ENCODE measurements around the gene NUP62. TPM values are rescaled to one million over a fixed set of nuclear protein-coding genes. Genes with fewer than 3 reads are reported as not detected.

NUP62 gene
- total RNA-seq, 5 donors from 2014 or later (not counting 1 experiment from before 2014, with no cell fraction given) = 36.2 to 67.5 (median 59.5) TPM

DNA sequence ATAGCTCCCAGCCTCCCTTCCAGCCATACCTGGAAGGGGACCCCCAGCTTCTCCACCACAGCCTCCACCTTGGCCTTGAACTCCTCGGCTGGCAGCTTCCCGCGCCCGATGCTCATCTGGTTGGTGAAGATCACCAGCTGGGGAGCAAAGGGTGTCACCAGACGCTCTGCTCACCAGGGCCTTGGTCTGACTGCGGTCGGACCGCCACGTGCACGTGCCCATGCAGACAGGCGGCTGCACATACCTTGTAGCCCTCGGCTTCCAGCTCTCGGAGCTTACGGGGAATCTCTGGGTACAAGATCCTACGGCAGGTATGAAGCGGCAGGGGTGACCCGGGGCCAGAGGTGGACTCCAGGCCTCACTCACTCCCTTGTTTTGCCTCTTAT, 65.4 kb downstream of the NUP62 start:
- Histone ChIP-seq H3K27ac (ENCODE audit: low read length) (no peak overlapping the region), H3K4me3 (ENCODE audit: control insufficient read depth in 1 of 2, extremely low read depth in 1 of 2, low read length in 1 of 2) (no peak overlapping the region), H3K27me3 (replicated peaks in 1 of 2; ENCODE audit: control insufficient read depth in 2 of 2, extremely low read depth in 1 of 2, insufficient read depth in 2 of 2, low read length in 1 of 2) (no peaks in the 10 kb centered on the region), H3K4me1 (ENCODE audit: control insufficient read depth in 1 of 2, extremely low read depth in 1 of 2, insufficient read depth in 2 of 2, low read length in 2 of 2) (peaks cover 11 to 48% of the 10 kb centered on the region in 2 experiments), H3K36me3 (ENCODE audit: control insufficient read depth in 2 of 2, extremely low read depth in 1 of 2, insufficient read depth in 1 of 2, low read length in 1 of 2) (peaks cover 11 to 52% of the 10 kb centered on the region in 2 donors), H3K9me3 (no peaks in the 10 kb centered on the region)
- 98% methylated on average over 15 of the region's 17 CpGs for WGBS (ENCODE audit: insufficient coverage)
- Mint-ChIP-seq H3K4me1 (peaks cover 30 to 48% (median 48%) of the 10 kb centered on the region in 3 donors), H3K9me3 (no peaks in the 10 kb centered on the region), H3K4me3 (peak overlapping the region in 1 of 3 donors; percentile 37), H3K36me3 (peaks cover 26% of the 10 kb centered on the region), H3K27ac (no peak overlapping the region), H3K27me3 (no peaks in the 10 kb centered on the region)
- CTCF ChIA-PET = interaction anchor here in 1 of 2 donors (0.7 kb wide), 1 partner anchor 147 kb away, joined by 3 read pairs; no protein-coding TSS in a partner anchor
- no peak for DNase-seq
- ATAC-seq (replicated peaks in 1 of 4) = no peak
- POLR2A ChIA-PET = no interaction called here

DNA sequence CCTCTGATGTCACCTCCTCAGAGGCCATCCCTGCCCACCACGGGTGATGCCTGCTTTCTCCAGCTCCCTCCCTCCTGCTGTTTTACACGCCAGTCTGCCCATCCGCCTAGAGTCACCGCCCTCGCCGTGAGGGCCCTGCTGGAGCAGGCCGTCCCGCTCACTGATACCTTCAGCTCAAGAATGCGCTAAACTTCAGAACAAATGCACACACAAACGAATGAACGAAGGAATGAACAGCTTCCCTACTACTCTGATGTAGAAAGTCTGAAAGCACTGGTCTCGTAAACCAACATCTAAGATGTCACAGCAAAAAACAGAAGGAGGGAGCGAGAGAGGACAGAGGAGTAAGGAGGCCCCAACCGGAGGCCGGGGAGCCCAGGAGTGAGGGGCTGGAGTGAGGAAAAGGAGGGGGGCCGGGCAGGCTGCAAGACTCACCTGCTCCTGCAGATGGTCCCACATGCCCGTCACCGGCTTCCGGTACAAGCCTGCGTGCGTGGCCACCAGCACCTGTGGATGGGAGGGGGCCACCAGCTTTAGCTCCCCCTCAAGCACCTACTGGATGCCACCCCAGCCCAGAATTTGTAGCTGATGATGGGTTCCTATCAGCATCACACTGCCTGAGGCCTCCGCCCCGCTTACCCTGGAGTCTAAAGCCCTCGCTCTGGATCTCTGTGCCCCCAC, 65.9 kb downstream of the NUP62 start:
- CTCF ChIA-PET = interaction anchor here in 1 of 2 donors (0.6 to 0.7 kb wide), 2 partner anchors 83 to 146 kb away, joined by 3 to 4 read pairs; no protein-coding TSS in a partner anchor
- Histone ChIP-seq H3K27me3 (replicated peaks in 1 of 2; ENCODE audit: control insufficient read depth in 2 of 2, extremely low read depth in 1 of 2, insufficient read depth in 2 of 2, low read length in 1 of 2) (no peaks in the 10 kb centered on the region), H3K4me1 (ENCODE audit: control insufficient read depth in 1 of 2, extremely low read depth in 1 of 2, insufficient read depth in 2 of 2, low read length in 2 of 2) (peaks cover 10 to 42% of the 10 kb centered on the region in 2 experiments), H3K27ac (ENCODE audit: low read length) (no peak overlapping the region), H3K4me3 (ENCODE audit: control insufficient read depth in 1 of 2, extremely low read depth in 1 of 2, low read length in 1 of 2) (no peak overlapping the region), H3K36me3 (ENCODE audit: control insufficient read depth in 2 of 2, extremely low read depth in 1 of 2, insufficient read depth in 1 of 2, low read length in 1 of 2) (peaks cover 11 to 56% of the 10 kb centered on the region in 2 donors), H3K9me3 (no peaks in the 10 kb centered on the region)
- Mint-ChIP-seq H3K4me3 (no peak overlapping the region), H3K9me3 (no peaks in the 10 kb centered on the region), H3K36me3 (peaks cover 28% of the 10 kb centered on the region), H3K27ac (peak overlapping the region in 1 of 2 donors; percentile 6), H3K4me1 (peaks cover 30 to 43% (median 43%) of the 10 kb centered on the region in 3 donors), H3K27me3 (no peaks in the 10 kb centered on the region)
- DNase-seq (no peak), ATAC-seq (replicated peaks in 1 of 4) (no peak)
- POLR2A ChIA-PET = no interaction called here
- WGBS (ENCODE audit: insufficient coverage) = 94% methylated on average over 13 of the region's 24 CpGs

DNA sequence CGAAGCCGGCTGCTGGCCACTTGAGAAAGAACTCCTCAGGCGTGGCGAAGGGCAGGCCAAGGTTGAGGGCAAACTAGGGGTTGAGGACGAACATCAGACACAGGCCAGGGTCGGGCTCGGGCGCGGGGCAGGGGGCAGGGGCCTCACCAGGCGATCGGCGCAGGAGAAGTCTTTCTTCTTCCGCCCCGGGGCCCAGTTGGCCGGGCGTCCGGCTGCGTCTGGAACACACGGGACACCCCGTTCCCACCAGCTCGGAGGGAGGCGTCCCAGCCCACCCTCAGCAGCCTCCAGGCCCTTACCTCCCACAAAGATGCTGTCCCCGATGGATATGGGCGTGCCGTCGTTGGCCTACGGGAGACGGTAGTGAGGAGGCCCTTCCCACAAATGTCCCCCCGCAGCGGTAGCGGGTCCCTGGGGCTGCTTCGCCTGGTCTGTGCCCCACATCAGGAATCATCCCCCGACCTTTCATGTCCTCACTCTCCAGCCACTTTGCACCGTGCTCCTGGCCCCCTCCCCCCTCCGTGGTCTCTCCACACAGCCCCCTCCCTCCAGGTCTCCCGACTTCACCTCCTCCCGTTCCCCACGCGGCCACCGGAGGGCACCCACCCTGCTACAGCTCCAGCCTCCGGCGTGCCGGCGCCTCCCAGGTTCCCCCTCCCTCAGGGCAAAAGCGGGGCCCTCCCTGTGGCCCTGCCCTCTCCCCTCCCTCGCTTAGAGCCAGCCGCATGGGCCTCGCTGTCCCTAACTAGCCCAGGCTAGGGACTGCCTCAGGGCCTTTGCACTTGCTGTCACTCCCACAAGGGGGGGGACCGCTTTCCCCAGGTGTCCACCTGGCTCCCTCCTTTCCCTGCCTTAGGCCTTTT, 66.7 kb downstream of the NUP62 start:
- Mint-ChIP-seq H3K9me3 (no peaks in the 10 kb centered on the region), H3K27ac (no peak overlapping the region), H3K4me1 (peaks cover 24 to 36% (median 35%) of the 10 kb centered on the region in 3 donors), H3K4me3 (no peak overlapping the region), H3K36me3 (peaks cover 28% of the 10 kb centered on the region), H3K27me3 (no peaks in the 10 kb centered on the region)
- 93% methylated on average over 30 of the region's 49 CpGs for WGBS (ENCODE audit: insufficient coverage)
- Histone ChIP-seq H3K4me1 (ENCODE audit: control insufficient read depth in 1 of 2, extremely low read depth in 1 of 2, insufficient read depth in 2 of 2, low read length in 2 of 2) (peaks cover 8 to 35% of the 10 kb centered on the region in 2 experiments), H3K9me3 (no peaks in the 10 kb centered on the region), H3K4me3 (ENCODE audit: control insufficient read depth in 1 of 2, extremely low read depth in 1 of 2, low read length in 1 of 2) (no peak overlapping the region), H3K36me3 (ENCODE audit: control insufficient read depth in 2 of 2, extremely low read depth in 1 of 2, insufficient read depth in 1 of 2, low read length in 1 of 2) (peaks cover 15 to 60% of the 10 kb centered on the region in 2 donors), H3K27me3 (replicated peaks in 1 of 2; ENCODE audit: control insufficient read depth in 2 of 2, extremely low read depth in 1 of 2, insufficient read depth in 2 of 2, low read length in 1 of 2) (no peaks in the 10 kb centered on the region), H3K27ac (ENCODE audit: low read length) (no peak overlapping the region)
- ChIA-PET CTCF (interaction anchor here (0.6 kb wide), 2 partner anchors 84 to 293 kb away, joined by 4 to 5 read pairs; no protein-coding TSS in a partner anchor), POLR2A (no interaction called here)
- DNase-seq (peak in 1 of 35 experiments; percentile 26), ATAC-seq (replicated peaks in 1 of 4) (no peak)

DNA sequence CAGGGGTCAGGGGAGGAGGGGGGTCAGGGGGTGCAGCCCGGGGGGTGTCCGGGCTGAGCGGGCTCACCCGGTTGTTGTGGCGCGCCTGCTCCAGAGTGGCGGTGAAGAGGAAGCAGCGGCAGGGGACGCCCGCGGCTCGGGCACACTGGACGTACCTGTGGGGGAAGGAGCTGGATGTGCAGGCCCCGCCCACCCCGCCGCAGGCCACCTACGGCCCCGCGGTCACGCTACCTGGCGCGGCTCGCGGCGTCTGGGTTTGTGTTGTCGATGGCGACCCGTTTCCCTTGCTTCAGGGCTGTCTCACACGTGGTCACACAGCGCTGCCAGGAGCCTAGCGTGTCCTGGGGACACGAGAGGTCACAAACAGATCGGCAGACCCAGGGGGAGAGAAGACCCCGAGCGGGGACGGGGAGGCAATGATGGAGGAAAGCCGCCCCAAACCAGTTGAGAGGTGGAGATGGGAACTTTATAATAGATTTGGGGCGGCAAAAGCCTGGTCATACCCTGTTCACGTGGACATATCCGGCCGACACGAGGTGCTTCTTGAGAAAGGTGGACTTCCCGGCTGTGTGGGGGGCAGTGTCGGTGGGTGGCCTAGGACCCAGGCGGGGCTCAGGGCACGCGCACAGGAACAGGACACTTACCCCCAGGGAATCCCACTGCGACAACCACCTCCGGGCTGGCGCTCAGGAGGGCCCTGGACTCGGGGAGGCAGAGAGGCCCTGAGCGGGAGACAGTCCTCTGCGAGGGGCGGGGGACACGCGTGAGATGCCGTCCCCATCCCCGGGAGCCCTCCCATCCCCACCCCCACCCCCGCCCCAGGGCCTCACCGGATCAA, 67.5 kb downstream of the NUP62 start:
- Mint-ChIP-seq H3K4me3 (no peak overlapping the region), H3K9me3 (no peaks in the 10 kb centered on the region), H3K27me3 (no peaks in the 10 kb centered on the region), H3K4me1 (peaks cover 18 to 30% (median 30%) of the 10 kb centered on the region in 3 donors), H3K27ac (no peak overlapping the region), H3K36me3 (peaks cover 28% of the 10 kb centered on the region)
- CTCF ChIA-PET = interaction anchor here in 1 of 2 donors (0.6 kb wide), 1 partner anchor 292 kb away, joined by 5 read pairs; no protein-coding TSS in a partner anchor
- H3K4me1 ChIP-seq (ENCODE audit: control insufficient read depth in 1 of 2, extremely low read depth in 1 of 2, insufficient read depth in 2 of 2, low read length in 2 of 2) = peaks cover 7 to 28% of the 10 kb centered on the region in 2 experiments
- no peak for DNase-seq
- no peaks in the 10 kb centered on the region for H3K9me3 ChIP-seq
- no peak overlapping the region for H3K27ac ChIP-seq (ENCODE audit: low read length)
- no peaks in the 10 kb centered on the region for H3K27me3 ChIP-seq (replicated peaks in 1 of 2; ENCODE audit: control insufficient read depth in 2 of 2, extremely low read depth in 1 of 2, insufficient read depth in 2 of 2, low read length in 1 of 2)
- peaks cover 23 to 65% of the 10 kb centered on the region in 2 donors for H3K36me3 ChIP-seq (ENCODE audit: control insufficient read depth in 2 of 2, extremely low read depth in 1 of 2, insufficient read depth in 1 of 2, low read length in 1 of 2)
- no peak for ATAC-seq (replicated peaks in 1 of 4)
- no peak overlapping the region for H3K4me3 ChIP-seq (ENCODE audit: control insufficient read depth in 1 of 2, extremely low read depth in 1 of 2, low read length in 1 of 2)
- POLR2A ChIA-PET = no interaction called here
- 91% methylated on average over 42 of the region's 60 CpGs for WGBS (ENCODE audit: insufficient coverage)

DNA sequence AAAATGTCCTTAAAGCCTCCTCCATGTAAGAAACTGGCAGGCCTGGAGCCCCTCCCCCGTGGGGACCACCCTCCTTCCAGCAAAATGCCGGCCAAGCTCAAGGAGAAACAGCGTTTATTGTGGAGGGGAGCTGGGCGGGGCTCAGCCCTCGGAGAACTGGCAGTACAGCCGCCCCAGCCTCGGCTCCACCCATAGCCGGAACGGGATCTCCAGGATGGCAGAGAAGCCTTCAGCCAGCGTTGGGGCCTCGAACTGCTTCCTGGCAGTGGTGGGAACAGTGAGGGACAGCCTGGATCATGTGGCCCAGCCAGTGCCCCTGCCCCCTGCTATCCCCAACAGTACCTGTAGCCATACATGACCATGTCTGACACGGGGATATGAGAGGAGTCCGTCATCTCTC, 68.2 kb downstream of the NUP62 start:
- H3K4me1 ChIP-seq (ENCODE audit: control insufficient read depth in 1 of 2, extremely low read depth in 1 of 2, insufficient read depth in 2 of 2, low read length in 2 of 2) = peaks cover under 1 to 21% of the 10 kb centered on the region in 2 experiments
- H3K9me3 ChIP-seq = no peaks in the 10 kb centered on the region
- no peak overlapping the region for H3K4me3 ChIP-seq (ENCODE audit: control insufficient read depth in 1 of 2, extremely low read depth in 1 of 2, low read length in 1 of 2)
- ChIA-PET CTCF (no interaction called here), POLR2A (no interaction called here)
- Mint-ChIP-seq H3K27ac (no peak overlapping the region), H3K27me3 (no peaks in the 10 kb centered on the region), H3K4me1 (peaks cover 11 to 24% (median 23%) of the 10 kb centered on the region in 3 donors), H3K9me3 (no peaks in the 10 kb centered on the region), H3K36me3 (peaks cover 28% of the 10 kb centered on the region), H3K4me3 (no peak overlapping the region)
- 95% methylated on average over 10 of the region's 13 CpGs for WGBS (ENCODE audit: insufficient coverage)
- peaks cover 26 to 65% of the 10 kb centered on the region in 2 donors for H3K36me3 ChIP-seq (ENCODE audit: control insufficient read depth in 2 of 2, extremely low read depth in 1 of 2, insufficient read depth in 1 of 2, low read length in 1 of 2)
- H3K27me3 ChIP-seq (replicated peaks in 1 of 2; ENCODE audit: control insufficient read depth in 2 of 2, extremely low read depth in 1 of 2, insufficient read depth in 2 of 2, low read length in 1 of 2) = no peaks in the 10 kb centered on the region
- no peak overlapping the region for H3K27ac ChIP-seq (ENCODE audit: low read length)
- ATAC-seq (replicated peaks in 1 of 4) = no peak
- DNase-seq = no peak

Measured in T-cell (primary cell).